Fibroblast of the aortic adventitia (primary cell): ENCODE results near the gene F10. TPM values are rescaled to one million over a fixed set of nuclear protein-coding genes. Genes with fewer than 3 reads are reported as not detected.

Experiments used
- DNase-seq: peaks from one replicate; pipeline ENCODE4 v3.0.0-alpha.2; 2010; ENCODE audit warnings: low read depth
- H3K4me3 ChIP-seq: 2 replicates; pipeline ENCODE4 v1.5.1; 2011; ENCODE audit warnings: low read depth, mild to moderate bottlenecking, control low read depth, low read length, moderate library complexity
- total RNA-seq: library from RNA; depleted of rRNA; stranded (reverse); fragments of >200 nt; gene quantifications from 2 replicates; pipeline ENCODE4 v1.2.3, GENCODE V29; 2012; ENCODE audit warnings: low replicate concordance
- TF ChIP-seq, protein P1 (sequence below): IDR thresholded peaks from 2 replicates; pipeline ENCODE4 v1.5.1; 2011; ENCODE audit warnings: mild to moderate bottlenecking, low read length, control low read depth, inconsistent platforms; ENCODE audit not compliant: insufficient read depth

F10 gene
- total RNA-seq, 1 donor, result 12.6 TPM

DNA sequence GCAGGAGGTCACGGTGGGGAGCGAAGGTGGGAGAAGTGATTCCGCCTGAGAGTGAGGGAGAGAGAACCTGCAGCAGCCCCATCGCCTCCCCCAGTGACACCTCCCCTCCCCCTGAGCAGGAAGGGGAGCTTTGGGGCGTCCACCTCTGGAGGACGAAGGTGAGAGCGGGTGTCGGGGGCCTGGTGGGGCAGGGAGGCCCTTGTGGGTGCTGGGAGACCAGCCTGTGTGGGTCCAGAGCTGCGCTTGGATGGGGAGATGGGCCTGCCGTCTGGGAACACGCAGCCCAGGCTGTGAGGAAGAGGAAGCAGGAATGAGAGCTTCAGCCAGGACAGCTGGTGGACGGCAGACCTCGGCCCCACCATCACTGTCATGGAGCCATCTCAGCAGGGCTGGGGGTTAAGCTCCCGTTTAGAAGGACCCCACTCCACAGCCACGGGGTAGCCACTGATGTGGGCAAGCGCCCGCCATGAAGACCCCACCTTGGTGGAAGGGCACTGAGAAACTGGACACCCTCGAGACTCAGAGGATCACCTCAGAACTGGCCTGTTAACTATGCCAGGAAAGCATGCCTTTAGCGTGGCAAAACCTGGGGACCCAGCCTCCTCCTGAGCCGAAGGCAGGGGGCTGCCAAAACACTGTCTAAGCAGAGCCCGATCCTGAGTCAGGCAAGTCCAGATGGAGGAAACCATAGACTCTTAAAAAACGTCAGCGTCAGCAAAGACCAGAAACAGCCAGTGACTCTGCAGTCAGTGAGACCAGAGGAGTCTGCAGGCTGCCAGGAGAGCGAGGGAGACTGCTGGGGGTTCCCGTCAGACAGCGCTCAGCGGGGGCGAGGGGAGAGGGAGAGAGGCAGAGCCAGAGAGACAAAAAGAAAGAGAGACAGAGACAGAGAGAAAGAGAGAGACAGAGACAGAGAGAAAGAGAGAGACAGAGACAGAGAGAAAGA lies 29.4 kb downstream of the F10 start:
- DNase-seq, result peak; percentile 65
- TF ChIP-seq, protein P1, sequence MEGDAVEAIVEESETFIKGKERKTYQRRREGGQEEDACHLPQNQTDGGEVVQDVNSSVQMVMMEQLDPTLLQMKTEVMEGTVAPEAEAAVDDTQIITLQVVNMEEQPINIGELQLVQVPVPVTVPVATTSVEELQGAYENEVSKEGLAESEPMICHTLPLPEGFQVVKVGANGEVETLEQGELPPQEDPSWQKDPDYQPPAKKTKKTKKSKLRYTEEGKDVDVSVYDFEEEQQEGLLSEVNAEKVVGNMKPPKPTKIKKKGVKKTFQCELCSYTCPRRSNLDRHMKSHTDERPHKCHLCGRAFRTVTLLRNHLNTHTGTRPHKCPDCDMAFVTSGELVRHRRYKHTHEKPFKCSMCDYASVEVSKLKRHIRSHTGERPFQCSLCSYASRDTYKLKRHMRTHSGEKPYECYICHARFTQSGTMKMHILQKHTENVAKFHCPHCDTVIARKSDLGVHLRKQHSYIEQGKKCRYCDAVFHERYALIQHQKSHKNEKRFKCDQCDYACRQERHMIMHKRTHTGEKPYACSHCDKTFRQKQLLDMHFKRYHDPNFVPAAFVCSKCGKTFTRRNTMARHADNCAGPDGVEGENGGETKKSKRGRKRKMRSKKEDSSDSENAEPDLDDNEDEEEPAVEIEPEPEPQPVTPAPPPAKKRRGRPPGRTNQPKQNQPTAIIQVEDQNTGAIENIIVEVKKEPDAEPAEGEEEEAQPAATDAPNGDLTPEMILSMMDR, result no peak
- no peak overlapping the region for H3K4me3 ChIP-seq

DNA sequence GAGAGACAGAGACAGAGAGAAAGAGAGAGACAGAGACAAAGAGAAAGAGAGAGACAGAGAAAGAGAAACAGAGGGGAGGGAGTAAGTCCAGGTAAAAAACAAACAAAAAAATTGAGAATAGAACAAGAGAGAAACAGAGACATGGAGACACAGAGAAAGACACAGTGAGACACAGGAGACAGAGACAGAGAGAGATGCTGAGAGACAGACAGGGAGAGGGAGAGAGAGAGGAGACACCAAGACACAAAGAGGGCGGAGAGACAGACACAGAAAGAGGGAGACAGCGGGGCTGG lies 30.0 kb downstream of the F10 start:
- DNase-seq, result no peak
- H3K4me3 ChIP-seq, result no peak overlapping the region
- TF ChIP-seq, protein P1, result no peak

DNA sequence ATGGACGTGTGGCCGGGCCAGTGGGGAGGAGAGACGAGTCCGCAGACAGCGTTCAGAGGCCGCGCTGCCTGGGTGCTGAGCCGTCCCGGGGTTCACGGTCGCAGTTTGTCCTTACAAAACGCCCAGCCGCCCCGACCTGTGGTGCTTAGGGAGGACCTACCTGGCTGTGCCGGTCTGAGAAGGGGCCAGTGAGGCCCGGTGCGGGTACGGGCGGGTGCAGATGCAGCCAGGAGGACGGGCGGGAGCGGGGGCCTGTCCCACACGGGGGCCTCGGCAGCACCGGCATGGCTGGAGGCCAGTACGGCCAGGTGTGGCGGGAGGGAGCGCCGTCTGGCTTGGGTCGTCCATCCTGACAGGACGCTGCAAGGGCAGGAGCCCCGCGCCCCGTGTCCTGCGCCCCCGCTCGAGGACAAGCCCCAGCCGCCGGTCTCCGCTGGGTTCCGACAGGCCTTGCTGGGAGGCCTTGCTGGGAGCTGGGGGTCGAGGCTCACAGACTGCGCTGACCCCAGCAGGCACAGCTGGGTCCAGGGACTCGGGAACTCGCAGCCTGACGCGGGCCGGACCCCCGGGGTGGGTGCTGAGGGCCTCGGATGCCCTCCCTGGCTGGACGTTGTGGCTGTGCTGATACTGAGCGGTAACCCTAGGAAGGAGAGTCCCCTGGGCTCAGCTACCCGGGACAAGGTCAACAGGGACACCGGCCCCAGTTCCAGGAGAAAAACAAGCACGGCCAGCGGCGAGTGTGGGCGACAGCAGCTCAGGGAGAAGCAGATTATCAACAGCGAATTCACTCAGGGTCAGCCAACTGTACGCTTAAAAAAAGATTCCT lies 30.6 kb downstream of the F10 start:
- TF ChIP-seq, protein P1, result no peak
- peak overlapping the region; percentile 39 for H3K4me3 ChIP-seq
- no peak for DNase-seq

DNA sequence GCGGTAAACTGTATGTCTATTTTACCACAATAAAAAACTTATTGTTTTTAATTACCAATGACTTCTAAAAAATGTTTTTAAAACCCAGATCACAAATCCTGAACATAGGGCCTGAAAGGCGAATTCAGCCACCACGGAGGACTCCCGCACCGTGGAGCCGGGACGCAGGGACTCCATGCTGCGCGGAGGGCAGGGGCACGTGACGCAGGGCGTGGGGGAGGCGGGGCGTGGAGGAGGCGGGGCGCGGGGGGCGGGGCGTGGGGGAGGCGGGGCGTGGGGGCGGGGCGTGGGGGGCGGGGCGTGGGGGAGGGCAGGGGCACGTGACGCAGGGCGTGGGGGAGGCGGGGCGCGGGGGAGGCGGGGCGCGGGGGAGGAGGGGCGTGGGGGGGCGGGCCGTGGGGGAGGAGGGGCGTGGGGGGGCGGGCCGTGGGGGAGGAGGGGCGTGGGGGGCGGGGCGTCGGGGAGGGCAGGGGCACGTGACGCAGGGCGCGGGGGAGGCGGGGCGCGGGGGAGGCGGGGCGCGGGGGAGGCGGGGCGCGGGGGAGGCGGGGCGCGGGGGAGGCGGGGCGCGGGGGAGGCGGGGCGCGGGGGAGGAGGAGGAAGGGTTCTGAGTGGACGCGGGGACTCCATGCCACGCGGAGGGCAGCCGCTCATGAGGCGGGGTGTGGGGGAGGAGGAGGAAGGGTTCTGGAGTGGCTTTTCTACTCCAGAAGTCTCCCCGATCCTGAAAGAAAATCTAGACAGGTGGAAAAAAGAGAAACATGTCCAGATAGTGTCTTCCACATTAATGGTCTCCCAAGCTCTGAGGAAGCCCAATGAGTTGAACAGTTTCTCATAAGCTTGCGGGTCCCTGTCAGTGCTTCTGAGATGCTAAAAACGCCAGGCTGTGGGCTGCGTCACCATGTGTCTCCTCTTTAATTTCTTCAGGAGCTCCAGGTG lies 31.5 kb downstream of the F10 start:
- TF ChIP-seq, protein P1, result no peak
- peak; percentile 66 for DNase-seq
- peak overlapping the region; percentile 48 for H3K4me3 ChIP-seq

DNA sequence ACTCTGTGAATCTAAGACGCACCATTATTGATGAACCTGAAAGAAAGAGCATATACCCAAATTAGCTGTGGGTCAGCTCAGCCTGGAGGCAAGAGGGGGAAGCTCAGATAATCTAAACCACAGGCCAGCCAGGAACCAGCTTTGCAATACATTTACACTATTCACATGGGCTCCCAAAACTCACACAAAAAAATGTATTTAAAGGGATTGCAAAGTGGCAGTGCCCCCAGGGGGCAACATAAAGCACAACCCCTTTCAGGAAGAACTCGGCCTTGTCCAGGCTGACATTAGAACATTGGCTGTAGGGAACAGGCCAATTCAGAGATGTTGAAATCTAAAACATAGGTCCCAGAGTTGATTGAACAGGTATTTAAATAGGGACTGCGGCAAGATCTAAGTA lies 32.6 kb downstream of the F10 start:
- no peak for DNase-seq
- TF ChIP-seq, protein P1, result no peak
- no peak overlapping the region for H3K4me3 ChIP-seq

DNA sequence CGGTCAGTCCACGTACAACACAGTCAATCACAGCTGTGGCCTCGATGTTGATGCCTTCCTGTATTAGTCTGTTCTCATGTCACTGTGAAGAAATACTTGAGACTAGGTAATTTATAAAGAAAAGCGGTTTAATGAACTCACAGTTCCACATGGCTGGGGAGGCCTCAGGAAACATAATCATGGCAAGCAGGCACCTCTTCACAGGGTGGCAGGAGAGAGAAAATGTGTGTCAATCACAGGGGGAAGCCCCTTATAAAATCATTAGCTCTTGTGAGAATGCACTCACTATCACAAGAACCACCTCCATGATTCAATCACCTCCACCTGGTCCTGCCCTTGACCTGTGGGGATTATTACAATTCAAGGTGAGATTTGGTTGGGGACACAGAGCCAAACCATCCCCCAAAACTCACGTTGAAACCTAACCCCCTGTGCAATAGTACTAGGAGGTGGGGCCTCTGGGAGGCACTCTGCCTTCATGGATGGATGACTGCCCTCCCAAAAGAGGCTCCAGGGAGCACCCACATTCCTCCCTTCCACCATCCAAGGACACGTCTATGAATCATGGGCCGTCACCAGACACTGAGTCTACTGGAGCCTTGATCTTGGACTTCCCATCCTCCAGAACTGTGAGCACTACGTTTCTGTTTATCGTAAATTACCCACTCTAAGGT lies 33.5 kb downstream of the F10 start:
- no peak overlapping the region for H3K4me3 ChIP-seq
- DNase-seq, result no peak
- TF ChIP-seq, protein P1, result no peak
